ENCODE results near the gene CD2AP. TPM values are rescaled to one million over a fixed set of nuclear protein-coding genes. Genes with fewer than 3 reads are reported as not detected.
A peak's percentile ranks its signal among the peaks of the same experiment; 100 is the strongest.

The CD2AP gene, protein sequence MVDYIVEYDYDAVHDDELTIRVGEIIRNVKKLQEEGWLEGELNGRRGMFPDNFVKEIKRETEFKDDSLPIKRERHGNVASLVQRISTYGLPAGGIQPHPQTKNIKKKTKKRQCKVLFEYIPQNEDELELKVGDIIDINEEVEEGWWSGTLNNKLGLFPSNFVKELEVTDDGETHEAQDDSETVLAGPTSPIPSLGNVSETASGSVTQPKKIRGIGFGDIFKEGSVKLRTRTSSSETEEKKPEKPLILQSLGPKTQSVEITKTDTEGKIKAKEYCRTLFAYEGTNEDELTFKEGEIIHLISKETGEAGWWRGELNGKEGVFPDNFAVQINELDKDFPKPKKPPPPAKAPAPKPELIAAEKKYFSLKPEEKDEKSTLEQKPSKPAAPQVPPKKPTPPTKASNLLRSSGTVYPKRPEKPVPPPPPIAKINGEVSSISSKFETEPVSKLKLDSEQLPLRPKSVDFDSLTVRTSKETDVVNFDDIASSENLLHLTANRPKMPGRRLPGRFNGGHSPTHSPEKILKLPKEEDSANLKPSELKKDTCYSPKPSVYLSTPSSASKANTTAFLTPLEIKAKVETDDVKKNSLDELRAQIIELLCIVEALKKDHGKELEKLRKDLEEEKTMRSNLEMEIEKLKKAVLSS
- total RNA-seq (10 to 100 TPM; 17.3 to 22.4 TPM), polyA plus RNA-seq (1 to 10 TPM; 5.7 to 5.8 TPM)

DNA sequence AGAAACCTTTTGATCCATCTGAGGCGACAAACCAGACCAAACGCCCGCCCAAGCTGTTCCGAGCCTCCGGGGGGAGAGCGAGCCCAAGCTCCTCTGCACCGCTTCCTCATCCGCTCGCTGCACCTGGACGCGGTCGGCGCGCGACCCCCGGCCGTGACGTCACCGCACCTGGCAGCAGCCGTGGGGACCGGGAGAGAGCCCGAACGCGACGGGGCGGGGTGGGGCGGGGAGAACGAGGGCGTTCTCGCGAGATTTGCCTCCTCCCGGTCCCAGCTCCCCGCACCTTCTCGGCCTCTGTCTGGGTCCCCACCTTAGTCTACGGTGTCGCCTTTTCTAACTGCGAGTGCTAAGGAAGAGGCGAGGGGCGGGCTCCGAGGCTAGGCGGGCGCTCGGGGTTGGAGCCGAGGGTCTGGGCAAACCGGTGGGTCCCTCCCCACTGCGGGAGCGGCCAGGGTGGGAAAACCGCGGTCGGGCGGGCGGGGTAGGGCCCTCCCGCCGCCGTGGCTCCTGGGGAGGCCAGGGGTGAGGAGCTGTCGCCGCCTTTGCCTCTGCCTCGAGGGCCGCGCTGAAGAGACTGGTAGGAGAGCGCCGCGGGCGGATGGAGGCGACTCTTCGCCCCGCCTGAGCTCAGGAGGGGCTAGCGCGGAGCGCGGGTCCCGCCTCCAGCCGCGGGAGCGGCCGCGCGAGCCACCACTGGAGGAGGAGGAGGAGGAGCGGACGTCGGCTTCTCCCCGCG is at the start of gene CD2AP:
Gene CD2AP, plus strand, starts transcription at position 293 of the 736 bp plus-strand sequence. CDS start 456 bp downstream, outside the sequence.
- peak; percentile 3 for TF ChIP-seq SP1 (IDR thresholded peaks at IDR 0.05)
- no peak for TF ChIP-seq GABPA (IDR thresholded peaks at IDR 0.05 in 1 of 2, conservative IDR thresholded peaks at IDR 0.05 in 1 of 2)
- TF ChIP-seq, protein P1, sequence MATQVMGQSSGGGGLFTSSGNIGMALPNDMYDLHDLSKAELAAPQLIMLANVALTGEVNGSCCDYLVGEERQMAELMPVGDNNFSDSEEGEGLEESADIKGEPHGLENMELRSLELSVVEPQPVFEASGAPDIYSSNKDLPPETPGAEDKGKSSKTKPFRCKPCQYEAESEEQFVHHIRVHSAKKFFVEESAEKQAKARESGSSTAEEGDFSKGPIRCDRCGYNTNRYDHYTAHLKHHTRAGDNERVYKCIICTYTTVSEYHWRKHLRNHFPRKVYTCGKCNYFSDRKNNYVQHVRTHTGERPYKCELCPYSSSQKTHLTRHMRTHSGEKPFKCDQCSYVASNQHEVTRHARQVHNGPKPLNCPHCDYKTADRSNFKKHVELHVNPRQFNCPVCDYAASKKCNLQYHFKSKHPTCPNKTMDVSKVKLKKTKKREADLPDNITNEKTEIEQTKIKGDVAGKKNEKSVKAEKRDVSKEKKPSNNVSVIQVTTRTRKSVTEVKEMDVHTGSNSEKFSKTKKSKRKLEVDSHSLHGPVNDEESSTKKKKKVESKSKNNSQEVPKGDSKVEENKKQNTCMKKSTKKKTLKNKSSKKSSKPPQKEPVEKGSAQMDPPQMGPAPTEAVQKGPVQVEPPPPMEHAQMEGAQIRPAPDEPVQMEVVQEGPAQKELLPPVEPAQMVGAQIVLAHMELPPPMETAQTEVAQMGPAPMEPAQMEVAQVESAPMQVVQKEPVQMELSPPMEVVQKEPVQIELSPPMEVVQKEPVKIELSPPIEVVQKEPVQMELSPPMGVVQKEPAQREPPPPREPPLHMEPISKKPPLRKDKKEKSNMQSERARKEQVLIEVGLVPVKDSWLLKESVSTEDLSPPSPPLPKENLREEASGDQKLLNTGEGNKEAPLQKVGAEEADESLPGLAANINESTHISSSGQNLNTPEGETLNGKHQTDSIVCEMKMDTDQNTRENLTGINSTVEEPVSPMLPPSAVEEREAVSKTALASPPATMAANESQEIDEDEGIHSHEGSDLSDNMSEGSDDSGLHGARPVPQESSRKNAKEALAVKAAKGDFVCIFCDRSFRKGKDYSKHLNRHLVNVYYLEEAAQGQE (IDR thresholded peaks at IDR 0.05) = peak; percentile 53
- no peak for TF ChIP-seq HNF4A (conservative IDR thresholded peaks at IDR 0.05)
- peak; percentile 70 for TF ChIP-seq TAF1 (conservative IDR thresholded peaks at IDR 0.05)
- TF ChIP-seq YY1 (IDR thresholded peaks at IDR 0.05) = no peak
- TF ChIP-seq, protein P2, sequence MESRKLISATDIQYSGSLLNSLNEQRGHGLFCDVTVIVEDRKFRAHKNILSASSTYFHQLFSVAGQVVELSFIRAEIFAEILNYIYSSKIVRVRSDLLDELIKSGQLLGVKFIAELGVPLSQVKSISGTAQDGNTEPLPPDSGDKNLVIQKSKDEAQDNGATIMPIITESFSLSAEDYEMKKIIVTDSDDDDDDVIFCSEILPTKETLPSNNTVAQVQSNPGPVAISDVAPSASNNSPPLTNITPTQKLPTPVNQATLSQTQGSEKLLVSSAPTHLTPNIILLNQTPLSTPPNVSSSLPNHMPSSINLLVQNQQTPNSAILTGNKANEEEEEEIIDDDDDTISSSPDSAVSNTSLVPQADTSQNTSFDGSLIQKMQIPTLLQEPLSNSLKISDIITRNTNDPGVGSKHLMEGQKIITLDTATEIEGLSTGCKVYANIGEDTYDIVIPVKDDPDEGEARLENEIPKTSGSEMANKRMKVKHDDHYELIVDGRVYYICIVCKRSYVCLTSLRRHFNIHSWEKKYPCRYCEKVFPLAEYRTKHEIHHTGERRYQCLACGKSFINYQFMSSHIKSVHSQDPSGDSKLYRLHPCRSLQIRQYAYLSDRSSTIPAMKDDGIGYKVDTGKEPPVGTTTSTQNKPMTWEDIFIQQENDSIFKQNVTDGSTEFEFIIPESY (IDR thresholded peaks at IDR 0.05) = peak; percentile 98
- peak; percentile 20 to 37 for TF ChIP-seq RAD21 (IDR thresholded peaks at IDR 0.05)
- peak in 1 of 2 donors; percentile 31 for TF ChIP-seq JUND (IDR thresholded peaks at IDR 0.05)
- TF ChIP-seq, protein P3, sequence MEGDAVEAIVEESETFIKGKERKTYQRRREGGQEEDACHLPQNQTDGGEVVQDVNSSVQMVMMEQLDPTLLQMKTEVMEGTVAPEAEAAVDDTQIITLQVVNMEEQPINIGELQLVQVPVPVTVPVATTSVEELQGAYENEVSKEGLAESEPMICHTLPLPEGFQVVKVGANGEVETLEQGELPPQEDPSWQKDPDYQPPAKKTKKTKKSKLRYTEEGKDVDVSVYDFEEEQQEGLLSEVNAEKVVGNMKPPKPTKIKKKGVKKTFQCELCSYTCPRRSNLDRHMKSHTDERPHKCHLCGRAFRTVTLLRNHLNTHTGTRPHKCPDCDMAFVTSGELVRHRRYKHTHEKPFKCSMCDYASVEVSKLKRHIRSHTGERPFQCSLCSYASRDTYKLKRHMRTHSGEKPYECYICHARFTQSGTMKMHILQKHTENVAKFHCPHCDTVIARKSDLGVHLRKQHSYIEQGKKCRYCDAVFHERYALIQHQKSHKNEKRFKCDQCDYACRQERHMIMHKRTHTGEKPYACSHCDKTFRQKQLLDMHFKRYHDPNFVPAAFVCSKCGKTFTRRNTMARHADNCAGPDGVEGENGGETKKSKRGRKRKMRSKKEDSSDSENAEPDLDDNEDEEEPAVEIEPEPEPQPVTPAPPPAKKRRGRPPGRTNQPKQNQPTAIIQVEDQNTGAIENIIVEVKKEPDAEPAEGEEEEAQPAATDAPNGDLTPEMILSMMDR (IDR thresholded peaks at IDR 0.05; ENCODE audit: low read depth, low read length, missing input control) = peak; percentile 4
- no peak for TF ChIP-seq FOXA2 (IDR thresholded peaks at IDR 0.05)
- TF ChIP-seq NR2F2 (IDR thresholded peaks at IDR 0.05) = no peak
- no peak for TF ChIP-seq FOXA1 (IDR thresholded peaks at IDR 0.05)
- no peak for TF ChIP-seq HNF4G (IDR thresholded peaks at IDR 0.05)
- no peak for TF ChIP-seq RXRA (IDR thresholded peaks at IDR 0.05)
- Histone ChIP-seq H3K27me3 (ENCODE audit: control insufficient read depth in 4 of 4, insufficient read depth in 4 of 4, low read length in 3 of 4) (no peaks in the 10 kb centered on the region), H3K9ac (ENCODE audit: low read depth in 1 of 2, low read length in 2 of 2) (peak within 1 kb of the TSS; percentile 89 to 91), H3K4me1 (ENCODE audit: control insufficient read depth in 4 of 4, insufficient read depth in 4 of 4, low read length in 3 of 4) (peaks cover 3 to 25% (median 14%) of the 10 kb centered on the region in 4 donors), H3K27ac (ENCODE audit: low read depth in 1 of 2, low read length in 2 of 2) (peak within 1 kb of the TSS; percentile 89 to 97), H3K9me3 (ENCODE audit: control insufficient read depth in 4 of 4, low read length in 3 of 4) (no peaks in the 10 kb centered on the region), H3K36me3 (ENCODE audit: control insufficient read depth in 4 of 4, insufficient read depth in 3 of 4, low read depth in 1 of 4, low read length in 3 of 4) (no peaks in the 10 kb centered on the region), H3K4me3 (ENCODE audit: low read depth in 1 of 3, low read length in 3 of 3) (peak within 1 kb of the TSS; percentile 71 to 93 (median 84))
- peak; percentile 94 for DNase-seq (ENCODE audit: low spot score)
- WGBS = under 1% methylated on average over 83 of the region's 83 CpGs

Measured in liver (tissue), 9 donors.